GM20000 (cell line): ENCODE results near the gene FANCL.

Experiments used
- DNase-seq: peaks from one replicate; pipeline ENCODE4 v3.0.0; 2012; ENCODE audit warnings: low spot score
- CTCF ChIP-seq: IDR thresholded peaks from 2 replicates; pipeline ENCODE4 v1.5.1; 2012; ENCODE audit warnings: mild to moderate bottlenecking, control low read depth; ENCODE audit errors: extremely low read depth, missing control alignments

FANCL gene

GRCh38 chr2:58241546-58241864, 380 bp upstream of the FANCL start:
- no peak for TF ChIP-seq CTCF

DNA sequence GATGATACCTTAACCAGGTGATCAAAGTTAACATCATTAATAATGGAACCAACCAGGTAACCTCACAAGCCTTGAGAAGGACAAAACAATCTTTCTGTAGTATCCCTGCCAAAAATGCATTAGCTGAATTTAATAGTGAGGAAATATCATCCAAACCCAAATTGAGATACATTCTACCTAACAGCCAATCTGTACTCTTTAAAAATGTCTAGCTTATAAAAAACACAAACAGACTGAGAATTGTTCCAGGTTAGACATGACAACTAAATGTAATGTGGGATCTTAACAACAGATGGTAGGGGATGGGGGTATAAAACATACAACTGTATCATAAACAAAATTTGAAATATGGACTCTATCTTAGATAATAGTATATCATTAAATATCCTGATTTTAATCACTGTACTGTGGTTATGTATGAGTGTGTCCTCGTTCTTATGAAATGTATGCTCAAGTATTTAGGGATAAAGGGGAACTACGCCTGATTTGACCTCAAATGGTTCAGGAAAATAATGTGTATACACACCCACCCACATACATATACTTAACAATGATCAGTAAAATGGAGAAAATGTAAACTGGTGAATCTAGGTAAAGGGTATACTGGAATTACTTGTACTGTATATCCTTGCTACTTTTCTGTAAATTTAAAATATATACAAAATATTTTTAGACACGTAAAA, 1.7 kb downstream of the FANCL start:
- DNase-seq = no peak

More at GRCh38 chr2:58241546-58241864, 380 bp upstream of the FANCL start:
- no peak for DNase-seq

GRCh38 chr2:58237741-58238140, 3.4 kb downstream of the FANCL start:
- TF ChIP-seq CTCF = no peak

More for the DNA sequence above, 1.7 kb downstream of the FANCL start:
- no peak for TF ChIP-seq CTCF

DNA sequence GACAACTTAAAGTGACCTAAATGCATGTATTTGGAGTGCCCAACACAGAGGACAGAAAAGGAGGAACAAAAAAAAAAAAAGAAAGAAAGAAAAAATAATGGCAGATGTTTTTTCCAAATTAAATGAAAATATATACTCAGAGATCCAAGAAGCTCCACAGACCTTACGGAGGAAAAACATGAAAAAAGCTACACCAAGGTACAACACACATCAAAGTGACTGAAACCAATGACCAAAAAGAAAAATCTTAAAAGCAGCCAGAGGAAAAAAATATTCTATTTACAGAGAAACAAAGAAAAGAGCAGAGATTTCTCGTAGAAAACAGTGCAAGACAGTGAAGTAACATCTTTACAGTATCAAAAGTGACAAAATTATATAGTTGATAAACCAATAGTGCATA, 5.1 kb downstream of the FANCL start:
- DNase-seq = no peak
- no peak for TF ChIP-seq CTCF

More at GRCh38 chr2:58237741-58238140, 3.4 kb downstream of the FANCL start:
- DNase-seq = no peak

DNA sequence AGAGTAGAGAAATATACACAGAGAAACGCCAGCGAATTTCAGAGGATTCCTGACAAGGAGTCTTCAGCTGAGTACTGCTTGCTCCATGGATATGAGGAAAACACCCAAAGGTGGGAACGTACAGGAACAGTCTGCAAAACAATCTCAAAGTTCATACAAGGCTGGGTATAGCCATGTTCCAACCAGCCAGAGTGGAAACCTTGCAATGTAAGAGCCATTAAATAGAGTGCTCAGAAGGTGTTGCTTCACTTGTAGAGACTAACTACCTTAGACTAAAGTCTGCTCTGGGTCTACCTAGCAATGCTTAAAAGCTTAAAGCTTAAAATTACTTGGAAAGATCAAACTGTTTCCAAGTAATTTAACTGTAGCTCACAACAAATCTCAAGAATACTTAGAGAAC, 6.0 kb downstream of the FANCL start:
- DNase-seq = no peak
- no peak for TF ChIP-seq CTCF

DNA sequence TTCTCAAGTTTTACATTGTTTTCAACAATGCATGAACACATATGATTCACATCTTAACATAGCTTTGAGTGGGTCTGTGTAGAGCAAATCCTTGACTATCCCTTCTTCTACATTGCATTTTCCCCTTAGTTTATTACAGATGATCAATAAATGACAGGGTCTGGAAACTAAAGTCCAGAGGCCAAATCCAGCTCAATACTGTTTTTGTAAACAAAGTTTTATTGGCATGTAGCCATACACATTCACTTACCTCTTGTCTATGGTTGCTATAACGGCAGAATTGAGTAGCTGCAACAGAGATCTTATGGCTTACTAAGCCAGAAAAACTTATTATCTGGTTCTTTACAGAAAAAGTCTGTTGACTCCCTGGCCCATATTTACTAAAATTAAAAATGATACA, 12.8 kb downstream of the FANCL start:
- DNase-seq = no peak
- TF ChIP-seq CTCF = no peak

- DNase-seq = no peak
- no peak for TF ChIP-seq CTCF
Measured at GRCh38 chr2:58227171-58227917, 13.8 kb downstream of the FANCL start.
